Measurements from ENCODE around the gene TRPT1.

The TRPT1 gene

DNA sequence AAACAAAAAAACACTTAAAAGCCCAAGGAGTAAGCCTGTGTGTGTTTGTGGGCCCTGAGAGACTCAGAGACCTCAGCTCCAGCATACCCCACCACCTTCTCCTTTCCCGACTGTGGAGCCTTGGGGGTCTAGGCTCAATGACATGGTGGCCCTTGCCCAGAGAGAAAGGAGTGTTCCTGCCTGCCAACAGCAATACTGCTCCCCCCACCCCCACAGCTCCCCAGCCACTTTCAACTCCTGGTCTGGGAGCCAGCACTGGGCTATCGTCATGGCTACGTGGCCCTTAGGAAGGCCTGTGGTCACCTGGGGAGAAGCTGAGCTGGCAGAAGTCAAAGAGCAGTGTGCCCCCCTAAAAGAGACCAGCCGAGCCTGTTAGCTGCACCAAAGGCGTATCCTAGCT lies 18.1 kb upstream of the TRPT1 start:
- DNase-seq: no peak

DNA sequence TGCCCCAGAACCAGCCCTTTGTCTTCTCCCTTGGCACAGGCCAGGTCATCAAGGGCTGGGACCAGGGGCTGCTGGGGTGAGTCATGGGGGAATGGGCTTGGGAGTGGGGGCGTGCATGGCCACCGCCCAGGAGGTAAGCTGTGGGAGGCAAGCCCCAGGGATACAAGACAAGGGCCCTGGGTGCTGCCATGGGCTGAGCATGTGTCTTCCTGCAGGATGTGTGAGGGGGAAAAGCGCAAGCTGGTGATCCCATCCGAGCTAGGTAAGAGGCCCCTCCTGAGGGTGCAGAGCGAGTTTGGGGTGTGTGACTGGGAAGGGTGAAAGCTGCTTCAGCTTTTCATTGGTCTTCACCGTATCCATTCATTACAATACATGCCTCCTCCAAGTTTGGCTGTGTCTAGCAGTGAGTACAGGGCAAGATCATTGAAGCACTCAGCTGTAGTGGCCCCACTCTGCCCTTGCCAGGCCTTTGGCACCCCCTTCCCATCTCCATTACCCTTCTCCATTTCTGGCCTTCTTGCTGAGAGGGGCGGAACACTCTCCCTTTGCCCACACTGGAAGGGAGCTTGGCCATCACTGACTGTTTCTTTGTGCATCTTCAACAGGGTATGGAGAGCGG lies 17.4 kb upstream of the TRPT1 start:
- no peak for DNase-seq

DNA sequence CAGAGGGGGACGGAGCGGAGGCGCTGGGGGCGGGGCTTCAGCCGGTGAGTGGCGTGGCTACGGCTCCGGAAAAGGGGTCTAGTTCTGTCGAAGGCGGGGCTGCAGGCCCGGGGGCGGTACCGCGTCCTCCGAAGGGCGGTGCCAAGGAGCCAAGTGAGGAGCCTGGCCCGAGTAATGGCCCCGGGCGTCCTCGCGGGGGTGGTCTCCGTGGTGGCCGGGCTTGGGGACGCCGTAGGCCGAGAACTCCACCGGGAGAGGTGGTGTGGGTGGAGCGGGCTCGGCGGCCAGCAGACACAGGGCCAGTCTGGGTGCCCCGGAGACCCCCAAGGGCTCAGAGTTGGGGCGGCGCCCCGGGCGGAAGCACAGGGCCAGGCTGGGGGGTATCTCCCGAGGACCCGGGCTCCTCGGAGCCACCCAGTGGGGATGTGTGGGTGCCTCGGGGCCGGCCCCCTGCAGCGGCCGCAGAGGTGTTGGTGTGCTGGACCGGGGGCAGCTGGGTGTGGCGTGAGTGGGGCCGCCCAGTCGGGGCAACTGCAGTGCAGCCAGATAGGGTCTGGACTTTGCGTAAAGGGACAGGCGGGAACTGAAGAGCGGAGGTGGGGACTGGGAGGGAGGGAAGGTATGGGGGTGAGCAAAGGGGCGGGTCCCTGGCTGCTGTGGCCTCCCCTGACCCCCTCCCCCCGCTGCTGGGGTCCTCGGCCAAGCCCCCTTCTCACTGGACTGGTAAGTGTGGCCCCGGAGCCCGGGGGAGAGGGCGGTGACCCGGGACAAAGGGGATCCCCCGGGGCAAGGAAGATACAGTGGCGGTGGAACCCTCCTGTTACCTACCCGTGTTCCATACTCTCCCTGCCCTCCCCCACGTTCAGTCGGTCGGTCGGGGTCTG lies 15.7 kb upstream of the TRPT1 start:
- DNase-seq: peak; percentile 96

GRCh38 chr11:64241241-64241490 lies 15.2 kb upstream of the TRPT1 start:
- no peak for DNase-seq

- peak; percentile 87 for DNase-seq
These were observed 14.7 kb upstream of the TRPT1 start, which contains the start of gene FKBP2 for GRCh38 chr11:64240435-64241240. TSS of gene FKBP2 (plus strand) at chr11:64241095. CDS start at chr11:64242388, 1,293 bp downstream.

GRCh38 chr11:64239662-64240434 lies 13.9 kb upstream of the TRPT1 start:
- no peak for DNase-seq

- no peak for DNase-seq
These were observed 13.0 kb upstream of the TRPT1 start for GRCh38 chr11:64238999-64239398.

DNA sequence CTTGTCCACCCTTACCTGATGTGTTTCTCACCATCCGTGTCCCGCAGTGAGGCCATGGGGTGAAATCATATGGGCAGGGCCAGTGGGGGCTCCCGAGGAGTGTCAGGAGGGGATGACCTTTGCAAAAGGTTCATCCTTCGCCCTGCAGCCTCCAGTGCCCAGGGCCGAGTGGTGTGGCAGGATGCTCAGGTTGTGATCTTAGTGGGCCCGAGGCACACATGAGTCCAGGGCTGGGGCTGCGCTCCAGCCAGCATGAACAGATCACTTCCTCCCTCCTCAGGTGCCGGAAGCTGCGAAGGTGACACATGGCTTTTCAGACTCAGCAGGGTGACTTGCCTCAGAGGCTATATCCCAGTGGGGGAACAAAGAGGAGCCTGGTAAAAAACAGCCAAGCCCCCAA lies 12.1 kb upstream of the TRPT1 start:
- no peak for DNase-seq

DNA sequence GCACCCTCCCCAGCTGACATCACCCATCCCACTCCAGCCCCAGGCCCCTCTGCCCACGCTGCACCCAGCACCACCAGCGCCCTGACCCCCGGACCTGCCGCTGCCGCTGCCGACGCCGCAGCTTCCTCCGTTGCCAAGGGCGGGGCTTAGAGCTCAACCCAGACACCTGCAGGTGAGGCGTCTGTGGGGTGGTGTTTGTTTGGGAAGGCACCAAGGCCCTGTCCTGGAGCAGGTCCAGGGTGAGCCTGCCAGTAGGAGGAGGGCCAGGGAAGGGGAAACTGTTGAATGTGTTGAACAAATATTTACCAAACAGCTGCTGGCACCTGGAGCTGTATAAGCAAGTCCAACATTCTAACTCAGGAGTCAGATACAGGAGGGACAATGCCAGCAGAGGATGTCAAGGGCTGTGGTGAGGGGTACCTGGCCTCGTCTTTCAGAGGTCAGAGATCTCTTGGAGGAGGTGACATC lies 11.5 kb upstream of the TRPT1 start:
- no peak for DNase-seq

DNA sequence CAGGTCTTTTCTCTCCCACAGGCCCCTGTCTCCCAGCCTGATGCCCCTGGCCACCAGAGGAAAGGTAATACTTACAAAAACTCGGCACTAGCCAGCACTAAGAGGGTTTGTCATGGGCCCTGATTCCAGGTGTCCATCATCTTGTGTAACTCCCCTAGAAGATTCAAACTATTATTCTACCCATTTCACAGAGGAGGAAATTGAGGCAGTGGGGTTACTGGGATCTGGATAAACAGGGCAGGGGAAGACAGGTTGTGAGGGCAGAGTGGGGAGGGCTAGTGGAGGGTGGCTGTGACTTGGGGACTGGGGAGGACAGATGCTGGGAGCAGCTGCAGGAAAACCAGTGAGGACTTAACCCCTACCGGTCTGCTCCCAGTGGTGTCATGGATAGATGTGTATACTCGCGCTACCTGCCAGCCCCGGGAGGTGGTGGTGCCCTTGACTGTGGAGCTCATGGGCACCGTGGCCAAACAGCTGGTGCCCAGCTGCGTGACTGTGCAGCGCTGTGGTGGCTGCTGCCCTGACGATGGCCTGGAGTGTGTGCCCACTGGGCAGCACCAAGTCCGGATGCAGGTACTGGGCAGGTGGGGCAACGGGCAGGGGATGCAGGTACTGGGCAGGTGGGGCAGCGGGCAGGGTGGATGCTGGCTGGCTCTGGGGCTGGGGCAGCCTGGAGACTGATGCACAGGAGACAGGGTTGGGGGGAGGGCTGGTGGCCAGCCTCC lies 9.6 kb upstream of the TRPT1 start:
- DNase-seq: no peak

DNA sequence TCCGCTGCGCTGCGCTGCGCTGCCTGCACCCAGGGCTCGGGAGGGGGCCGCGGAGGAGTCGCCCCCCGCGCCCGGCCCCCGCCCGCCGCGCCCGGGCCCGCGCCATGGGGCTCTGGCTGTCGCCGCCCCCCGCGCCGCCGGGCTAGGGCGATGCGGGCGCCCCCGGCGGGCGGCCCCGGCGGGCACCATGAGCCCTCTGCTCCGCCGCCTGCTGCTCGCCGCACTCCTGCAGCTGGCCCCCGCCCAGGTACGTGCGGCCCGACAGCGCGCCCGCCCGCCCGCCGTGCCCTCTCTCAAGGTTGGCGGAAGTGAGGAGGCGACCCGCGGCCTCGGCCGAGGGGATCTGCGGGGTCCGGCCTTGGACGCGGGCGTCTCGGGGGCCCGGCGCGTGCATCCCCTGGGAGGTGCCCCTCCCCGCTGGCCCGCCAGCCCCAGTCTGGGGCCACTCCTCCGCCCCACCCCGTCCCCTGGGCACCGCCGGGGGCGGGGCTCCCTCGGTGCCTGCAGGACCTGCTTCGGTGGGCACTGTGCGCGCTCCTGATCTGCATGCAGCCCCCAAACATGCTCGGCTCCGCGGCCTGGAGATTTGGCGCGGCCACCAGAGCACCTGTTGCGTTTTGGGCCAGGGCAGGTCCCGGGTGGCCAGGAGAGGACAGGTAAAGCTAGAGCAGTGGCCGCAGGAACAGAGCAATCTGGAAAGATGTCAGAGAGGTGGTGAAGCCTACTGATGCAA lies 8.8 kb upstream of the TRPT1 start:
- DNase-seq: no peak

- DNase-seq: no peak
These were observed 8.1 kb upstream of the TRPT1 start, which contains the start of gene VEGFB for GRCh38 chr11:64233913-64234586. TSS of gene VEGFB (plus strand) at chr11:64234584. CDS start at chr11:64234834, 250 bp downstream.

- DNase-seq: no peak
These were observed 7.0 kb upstream of the TRPT1 start for GRCh38 chr11:64232967-64233315.

DNA sequence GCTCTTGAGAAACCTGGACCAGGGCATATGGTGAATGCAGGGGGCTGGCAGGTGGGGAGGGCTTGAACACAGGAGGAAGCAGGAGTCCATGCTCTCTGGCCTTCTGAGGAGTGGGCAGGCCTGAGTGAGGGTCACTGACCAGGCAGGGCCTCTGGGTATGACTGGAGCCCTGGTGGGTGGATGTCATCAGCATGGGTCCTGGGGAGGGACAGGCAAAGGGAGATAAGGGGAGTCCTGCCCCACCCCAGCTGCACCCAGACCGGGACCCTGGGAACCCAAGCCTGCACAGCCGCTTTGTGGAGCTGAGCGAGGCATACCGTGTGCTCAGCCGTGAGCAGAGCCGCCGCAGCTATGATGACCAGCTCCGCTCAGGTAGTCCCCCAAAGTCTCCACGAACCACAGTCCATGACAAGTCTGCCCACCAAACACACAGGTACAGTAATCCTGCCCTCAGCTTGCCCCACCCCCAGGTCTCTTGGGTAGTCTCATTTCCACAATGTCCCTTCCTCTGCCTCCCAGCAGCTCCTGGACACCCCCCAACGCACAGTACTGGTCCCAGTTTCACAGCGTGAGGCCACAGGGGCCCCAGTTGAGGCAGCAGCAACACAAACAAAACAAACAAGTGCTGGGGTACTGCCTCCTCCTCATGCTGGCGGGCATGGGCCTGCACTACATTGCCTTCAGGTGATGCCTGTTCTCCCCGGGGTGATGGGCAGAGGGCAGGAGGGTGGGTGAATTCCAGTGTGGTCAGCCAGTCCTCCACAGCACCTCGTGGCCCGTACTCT lies 6.4 kb upstream of the TRPT1 start:
- no peak for DNase-seq

GRCh38 chr11:64231546-64231945 lies 5.6 kb upstream of the TRPT1 start:
- DNase-seq: no peak

DNA sequence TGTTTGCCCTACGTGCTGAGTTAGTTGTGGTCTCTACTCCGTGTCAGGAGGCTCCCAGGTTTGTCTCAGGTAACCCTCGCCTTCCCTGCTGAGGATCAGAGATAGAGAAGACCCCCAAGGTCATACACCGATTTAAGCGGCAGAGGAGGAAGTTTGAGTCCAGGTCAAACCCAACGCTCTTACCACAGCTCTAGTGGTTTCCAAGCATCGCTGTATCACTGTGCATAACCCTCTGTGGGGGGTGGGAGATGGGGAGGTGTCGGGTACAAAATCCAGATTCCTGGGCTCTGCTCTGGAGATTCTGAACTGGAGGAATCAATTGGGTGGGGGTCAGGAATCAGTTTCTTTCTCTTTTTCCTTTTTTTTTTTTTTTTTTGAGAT lies 5.0 kb upstream of the TRPT1 start:
- no peak for DNase-seq

- peak; percentile 82 for DNase-seq
These were observed 4.4 kb upstream of the TRPT1 start, which contains the start of gene DNAJC4 for GRCh38 chr11:64230171-64230984. TSS of gene DNAJC4 (plus strand) at chr11:64230548. CDS start at chr11:64230855, 307 bp downstream.

GRCh38 chr11:64229744-64230170 lies 3.8 kb upstream of the TRPT1 start:
- DNase-seq: no peak
